Stimulated activated CD8-positive, alpha-beta memory T cell treated with anti-CD3 and anti-CD28 coated beads, Interleukin-4, amount 100 ng/mL, for 24 hours (primary cell): ENCODE data around the gene ASTL.
"Not testable (repeated sequence)": the region's sequence is repeated elsewhere in the genome, so short reads cannot be mapped to it uniquely, and the experiment has no call there.

Experiments
- DNase-seq: peaks from one replicate; pipeline ENCODE4 v3.0.0-alpha.2; 2020; ENCODE audit warnings: low read depth

Gene ASTL

GRCh38 chr2:96146153-96146880 is 8.0 kb upstream of the ASTL start:
- peak; percentile 85 for DNase-seq

GRCh38 chr2:96145848-96146152 is 7.5 kb upstream of the ASTL start:
- no peak for DNase-seq

- peak; percentile 90 for DNase-seq
Measured at GRCh38 chr2:96145036-96145847, 6.9 kb upstream of the ASTL start, which contains the start of gene DUSP2. Gene DUSP2 (minus strand): TSS chr2:96145440. CDS start chr2:96145354, 86 bp downstream.

- DNase-seq, result no peak
Measured at GRCh38 chr2:96144481-96145035, 6.3 kb upstream of the ASTL start.

GRCh38 chr2:96143848-96144480 is 5.7 kb upstream of the ASTL start:
- no peak for DNase-seq

DNA sequence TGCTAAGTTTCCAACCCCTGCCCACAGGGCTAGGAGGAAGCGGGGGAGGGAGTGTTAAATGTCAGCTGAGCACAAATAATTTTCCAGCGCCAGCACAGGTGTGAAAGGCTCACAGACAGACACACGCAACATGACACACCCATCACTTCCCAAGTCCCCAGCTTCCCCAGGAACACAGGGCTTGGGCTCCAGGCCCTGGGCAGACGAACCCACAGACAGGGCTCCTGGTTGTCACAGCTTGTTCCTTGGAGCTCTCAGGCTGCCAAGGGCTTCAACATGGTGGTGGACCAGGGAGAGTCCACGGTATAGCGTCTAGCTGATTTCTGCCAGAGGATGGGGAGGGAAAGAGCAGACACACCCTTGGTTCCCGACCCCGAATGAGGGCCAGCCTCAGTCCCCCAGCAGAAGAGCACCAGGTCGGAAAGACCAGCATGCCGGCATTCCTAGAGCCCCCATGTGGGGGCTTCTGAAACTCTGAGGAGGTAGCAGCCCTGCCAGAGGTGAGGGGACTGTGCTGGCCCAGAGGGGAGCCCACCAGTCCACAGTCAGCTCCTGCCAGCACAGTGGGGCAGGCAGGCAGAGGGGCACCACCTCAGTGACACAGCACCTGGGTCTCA is 5.0 kb upstream of the ASTL start:
- DNase-seq, result no peak

DNA sequence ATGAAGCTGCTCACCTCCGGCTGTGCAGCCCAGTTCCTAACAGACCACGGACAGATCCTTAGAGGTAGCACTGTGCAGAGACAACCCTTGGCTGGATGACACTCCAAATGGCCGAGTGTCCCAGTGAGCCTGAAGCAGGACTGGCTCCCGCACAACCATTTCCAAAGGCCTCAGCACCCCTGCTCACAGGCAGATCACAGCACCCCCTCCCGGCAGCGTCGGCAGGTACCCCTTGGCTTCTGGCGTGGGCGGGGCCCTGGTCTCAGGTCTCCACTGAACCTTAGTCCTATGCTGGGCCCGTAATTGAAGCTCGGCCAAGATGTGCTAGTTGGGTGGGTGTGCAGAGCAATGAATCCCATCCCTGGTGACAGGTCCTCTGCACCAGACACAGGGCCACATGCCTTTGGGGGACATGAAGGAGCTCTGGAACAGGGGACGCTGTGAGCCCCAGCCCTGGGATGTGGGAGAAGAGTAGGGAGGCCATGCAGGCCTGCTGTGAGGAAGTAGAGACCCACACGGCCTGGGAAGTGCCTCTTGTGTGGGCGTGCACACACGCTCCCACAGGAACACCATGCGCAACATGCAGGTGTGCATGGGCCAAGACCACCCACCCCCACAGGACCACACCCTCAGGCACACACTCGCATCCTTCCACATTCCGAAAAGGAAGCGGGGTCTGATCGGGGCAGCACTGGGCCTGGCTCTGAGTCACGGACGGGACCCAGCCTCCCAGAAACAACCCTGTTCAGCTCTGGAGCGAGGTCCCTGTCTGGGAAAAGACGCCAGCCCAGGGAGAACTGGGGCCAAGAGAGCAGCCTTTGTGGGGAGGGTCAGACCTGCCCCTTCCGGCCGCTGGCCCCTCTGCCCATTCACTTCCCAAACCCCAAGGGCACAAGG is 4.2 kb upstream of the ASTL start:
- peak; percentile 73 for DNase-seq

DNA sequence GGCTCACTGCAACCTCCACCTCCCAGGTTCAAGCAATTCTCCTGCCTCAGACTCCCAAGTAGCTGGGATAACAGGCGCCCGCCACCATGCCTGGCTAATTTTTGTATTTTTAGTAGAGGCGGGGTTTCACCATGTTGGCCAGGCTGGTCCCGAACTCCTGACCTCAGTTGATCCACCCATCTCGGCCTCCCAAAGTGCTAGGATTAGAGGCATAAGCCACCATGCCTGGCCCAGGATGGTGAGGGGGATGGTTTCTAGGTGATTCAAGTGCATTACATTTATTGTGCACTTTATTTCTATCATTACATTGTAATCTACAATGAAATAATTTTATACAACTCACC is 3.3 kb upstream of the ASTL start:
- not testable (repeated sequence) for DNase-seq

DNA sequence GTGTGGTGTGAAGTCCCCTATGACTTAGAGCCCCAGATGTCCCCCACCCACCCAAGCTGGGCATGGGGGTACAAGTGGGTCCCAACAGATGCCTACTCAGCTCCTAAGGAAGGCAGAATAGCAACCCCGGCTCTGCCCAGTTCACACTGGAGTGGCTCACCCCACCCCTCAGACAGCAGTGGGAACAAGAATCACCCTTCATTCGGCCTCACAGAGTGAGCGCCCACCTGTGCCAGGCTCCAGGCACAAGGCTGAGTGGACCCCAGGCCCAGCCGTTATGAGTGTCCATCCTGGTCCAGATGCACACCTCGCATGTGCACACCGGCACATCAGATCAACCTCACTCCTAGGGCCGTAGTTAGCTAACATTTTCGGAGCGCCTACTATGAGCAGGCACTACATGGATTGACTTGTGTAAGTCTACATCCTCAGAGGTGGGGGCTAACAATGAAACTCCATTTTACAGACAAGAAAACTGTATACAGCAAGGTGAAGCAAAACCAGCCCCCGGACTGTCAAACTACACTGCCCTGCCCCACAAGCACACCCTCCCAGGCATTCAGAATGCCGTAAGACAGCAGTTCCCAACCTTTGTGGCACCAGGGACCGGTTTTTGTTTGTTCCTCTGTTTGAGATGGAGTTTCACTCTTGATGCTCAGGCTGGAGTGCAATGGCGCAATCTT is 2.8 kb upstream of the ASTL start:
- DNase-seq, result no peak

DNA sequence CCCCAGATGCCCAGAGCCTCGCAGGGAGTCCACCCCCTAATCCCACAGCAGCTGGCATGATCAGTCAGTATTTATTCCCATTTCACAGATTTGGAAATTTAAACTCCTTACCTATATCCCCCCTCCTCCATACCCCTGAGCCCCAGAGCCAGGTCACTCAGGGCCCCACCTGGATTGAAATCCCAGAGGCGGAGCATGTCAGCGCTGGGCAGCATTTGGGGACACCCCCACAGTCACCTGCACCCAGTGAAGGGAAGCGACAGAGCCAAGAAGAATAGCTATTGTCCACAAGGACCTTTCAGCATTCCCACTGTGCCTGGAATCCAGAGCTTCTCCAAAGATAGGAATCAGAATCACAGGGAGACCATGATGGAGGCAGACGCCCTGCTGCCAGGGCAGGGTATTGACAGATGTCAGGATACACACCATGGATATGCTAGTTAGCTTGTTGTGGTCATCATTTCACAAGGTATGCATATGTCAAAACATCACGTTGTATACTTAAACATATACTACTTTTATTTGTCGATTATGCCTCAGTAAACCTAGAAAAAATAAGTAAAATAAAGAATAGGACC is 968 bp upstream of the ASTL start:
- DNase-seq, result no peak

- no peak for DNase-seq
Measured at GRCh38 chr2:96137321-96138178, 752 bp downstream of the ASTL start.

- DNase-seq, result no peak
Measured at GRCh38 chr2:96136129-96136720, 2.1 kb downstream of the ASTL start.

DNA sequence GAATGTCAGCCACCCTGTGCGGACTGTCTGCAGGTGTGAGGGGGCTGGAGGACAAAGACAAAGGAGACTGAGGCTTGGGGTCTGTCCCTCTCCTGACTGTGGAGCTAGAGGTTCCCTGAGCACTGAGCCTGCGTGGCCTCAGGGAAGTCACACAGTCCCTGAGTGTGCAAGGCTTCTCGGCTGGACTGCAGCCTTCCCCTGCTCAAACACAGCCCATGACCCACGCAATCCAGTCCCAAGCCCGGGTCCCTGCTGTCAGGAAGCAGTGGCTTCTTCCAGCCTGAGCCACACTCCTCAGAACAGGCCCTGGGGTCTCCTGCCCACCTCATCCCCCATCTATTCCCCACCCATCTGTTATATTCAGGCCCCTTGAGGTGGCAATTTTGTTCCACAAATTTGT is 2.7 kb downstream of the ASTL start:
- DNase-seq, result no peak

- DNase-seq, result no peak
Measured at GRCh38 chr2:96135171-96135570, 3.1 kb downstream of the ASTL start.

DNA sequence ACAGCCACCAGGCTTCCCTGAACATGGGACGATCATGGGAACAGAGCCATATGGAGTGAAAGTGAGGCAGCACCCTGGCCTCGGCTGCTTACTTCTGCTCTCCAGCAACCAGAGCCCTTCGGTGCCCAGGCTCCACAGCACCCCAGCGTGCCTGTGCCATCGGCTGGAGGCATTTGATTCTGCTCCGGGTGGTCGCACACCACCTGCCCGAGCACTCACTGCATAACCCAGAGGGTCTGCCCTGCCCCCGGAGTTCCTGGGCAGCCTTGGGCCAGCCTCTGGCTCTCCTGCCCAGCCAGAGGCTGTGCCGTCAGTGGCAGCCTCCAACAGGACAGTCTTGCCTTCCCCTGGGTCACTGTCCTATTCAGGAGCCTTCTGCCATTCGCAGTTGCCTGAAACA is 3.9 kb downstream of the ASTL start:
- no peak for DNase-seq

GRCh38 chr2:96131813-96132745 is 6.2 kb downstream of the ASTL start:
- DNase-seq, result no peak

DNA sequence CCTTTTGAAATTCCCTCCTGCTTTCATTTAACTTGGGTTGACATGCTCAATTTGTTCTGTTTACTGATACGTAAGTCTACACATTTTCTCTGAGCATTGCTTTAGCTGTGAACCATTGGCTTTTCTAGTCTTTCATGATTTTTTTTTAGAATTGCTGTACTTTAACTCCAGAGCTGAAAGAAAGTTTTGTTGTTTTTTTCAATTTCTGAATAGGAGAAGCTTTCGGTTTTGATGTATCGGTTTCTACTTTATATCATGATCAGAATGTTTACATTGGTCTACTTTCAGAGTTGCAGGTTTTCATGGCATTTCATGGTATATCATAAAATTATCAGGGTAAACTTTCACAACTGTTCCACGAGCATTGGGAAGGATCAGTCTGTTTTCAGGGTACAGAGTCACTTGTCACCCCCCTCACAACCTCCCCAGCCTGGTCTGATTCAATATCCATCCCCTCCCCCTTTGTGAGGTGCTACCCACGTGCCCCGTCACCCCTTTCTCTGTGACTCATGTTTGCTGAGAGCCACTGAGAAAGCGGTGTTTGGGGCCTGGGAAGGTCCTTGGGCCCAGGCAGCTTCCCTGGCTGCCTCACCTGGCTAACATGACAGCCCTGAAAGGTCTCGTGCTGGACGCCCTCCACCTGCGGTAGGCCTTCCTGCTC is 7.0 kb downstream of the ASTL start:
- no peak for DNase-seq
